NCI-H446 (cell line): ENCODE data around the gene MEF2D.

Source experiments
- DNase-seq, 2 experiments: peaks; one replicate each; lab custom pipeline; 2025; lab: John Stamatoyannopoulos, UW

MEF2D gene

DNA sequence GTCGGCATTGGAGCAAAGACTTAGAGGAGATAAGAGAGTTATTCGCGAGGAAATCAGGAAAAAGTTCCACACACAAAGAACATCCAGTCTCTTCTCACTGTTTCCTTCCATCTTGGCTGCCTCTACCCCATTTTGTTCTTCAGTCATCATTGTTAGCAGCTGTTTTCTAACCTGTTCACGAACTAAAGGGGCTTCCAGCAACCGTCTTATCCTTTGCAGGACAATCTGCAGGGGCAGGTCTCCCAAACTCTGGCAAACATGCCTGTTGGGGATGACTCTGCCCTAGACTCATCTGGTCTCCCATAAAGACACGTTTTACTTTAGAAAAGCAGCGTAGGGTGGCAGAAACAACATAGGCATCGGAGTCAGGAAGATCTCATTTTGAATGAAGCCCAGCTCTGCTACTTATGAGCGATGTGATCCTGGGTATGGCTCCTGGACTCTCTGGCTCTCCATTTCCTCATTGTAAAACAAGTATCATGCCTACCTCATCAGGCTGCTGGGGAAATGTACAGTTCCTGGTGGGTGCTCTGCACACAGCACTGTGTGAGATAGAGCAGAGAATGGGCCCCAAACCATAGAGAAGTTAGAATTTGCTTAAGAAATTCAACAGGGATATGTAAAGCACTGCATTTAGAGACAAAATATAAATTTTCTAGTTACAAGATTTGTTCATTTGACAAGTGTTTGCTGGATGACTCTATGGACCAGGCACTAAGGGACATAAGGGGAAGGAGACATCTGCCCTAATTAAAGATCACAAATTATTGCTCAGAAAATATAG, 59.7 kb downstream of the MEF2D start:
- DNase-seq = no peak

DNA sequence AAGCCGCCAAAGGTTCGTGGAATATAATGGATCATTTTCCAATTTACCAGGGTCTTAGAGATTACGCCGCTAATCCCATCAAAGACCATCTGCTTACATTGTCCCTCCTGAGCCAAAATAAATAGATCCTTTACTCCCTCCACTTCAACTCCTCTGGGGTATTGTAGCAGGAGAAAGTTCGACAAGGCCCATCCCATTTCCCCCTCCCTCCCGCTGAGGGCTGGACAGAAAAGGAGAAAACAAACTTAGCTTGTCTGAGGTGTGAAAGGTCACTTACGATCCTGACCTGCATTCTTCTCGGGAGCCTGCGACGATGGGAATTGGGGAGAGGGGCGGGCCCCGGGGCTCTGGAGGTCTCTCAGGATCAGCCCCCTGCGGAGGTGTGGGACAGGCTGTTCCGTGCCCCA, 60.8 kb downstream of the MEF2D start:
- peak in 1 of 2 experiments; percentile 22 for DNase-seq

DNA sequence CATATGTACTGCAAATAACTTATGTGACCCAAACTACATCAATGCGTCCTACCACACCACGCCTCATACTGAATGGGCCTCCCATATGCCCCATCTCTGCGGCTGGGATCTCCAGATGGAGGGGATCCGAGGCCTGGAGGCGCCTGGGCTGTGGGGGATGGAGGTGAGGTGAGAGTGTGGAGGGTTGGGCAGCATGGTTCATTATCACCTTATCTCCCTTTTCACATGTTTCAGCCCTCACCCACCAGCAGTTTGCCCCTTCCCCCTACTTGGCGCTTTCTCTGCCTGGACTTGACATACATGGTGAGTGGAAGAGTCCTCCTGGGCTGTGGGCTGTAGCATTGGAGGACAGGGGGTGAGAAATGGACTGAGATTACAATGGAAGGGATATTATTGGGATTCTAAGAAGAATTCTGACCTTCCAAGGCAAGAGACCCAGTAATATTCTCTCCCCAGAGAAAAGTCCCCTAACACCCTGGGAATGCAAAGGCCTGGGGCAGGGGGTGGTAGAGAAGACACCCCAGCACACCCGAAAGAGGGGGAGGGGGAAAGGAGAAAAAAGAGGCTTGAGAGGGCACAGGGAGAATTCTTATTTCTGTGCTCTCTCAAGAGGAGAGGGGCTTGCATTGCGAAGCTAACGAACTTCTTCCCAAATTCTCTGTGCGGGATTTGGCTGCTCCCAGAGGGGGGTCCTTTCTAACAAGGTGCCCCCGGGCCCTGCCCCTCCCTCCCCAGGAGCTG, 61.4 kb downstream of the MEF2D start:
- DNase-seq = no peak

DNA sequence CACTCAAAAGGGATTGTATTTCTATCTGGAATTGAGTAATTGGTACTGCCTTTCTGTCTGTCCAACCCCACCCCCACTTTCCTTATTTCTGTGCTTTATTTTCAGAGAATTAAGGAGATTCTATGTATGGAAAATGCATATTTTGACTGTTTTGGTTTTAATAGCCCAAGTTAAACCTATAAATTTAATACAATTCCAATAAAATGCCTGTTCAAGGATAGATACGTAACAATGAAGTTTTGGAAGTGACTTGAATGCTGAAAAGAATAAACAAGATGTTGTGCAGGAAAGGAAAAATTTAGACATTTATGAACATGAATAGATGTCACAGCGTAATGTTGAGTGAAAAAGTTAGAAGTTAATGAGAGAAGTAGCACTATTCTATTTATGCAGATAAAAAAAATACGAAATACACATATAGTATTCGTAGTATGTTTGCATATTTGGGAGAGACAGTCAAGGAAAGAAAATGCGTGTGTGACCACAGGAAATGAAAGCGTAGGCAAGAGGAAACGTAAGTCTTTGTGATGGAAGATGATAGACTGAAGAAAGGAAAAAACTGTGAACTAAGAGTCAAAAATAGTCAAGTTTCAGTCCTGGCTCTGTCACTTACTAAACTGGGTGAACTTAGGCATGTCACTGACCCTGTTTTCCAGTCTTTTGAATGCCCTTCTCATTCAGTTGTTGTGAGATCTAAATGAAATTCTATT, 62.1 kb downstream of the MEF2D start:
- no peak for DNase-seq

DNA sequence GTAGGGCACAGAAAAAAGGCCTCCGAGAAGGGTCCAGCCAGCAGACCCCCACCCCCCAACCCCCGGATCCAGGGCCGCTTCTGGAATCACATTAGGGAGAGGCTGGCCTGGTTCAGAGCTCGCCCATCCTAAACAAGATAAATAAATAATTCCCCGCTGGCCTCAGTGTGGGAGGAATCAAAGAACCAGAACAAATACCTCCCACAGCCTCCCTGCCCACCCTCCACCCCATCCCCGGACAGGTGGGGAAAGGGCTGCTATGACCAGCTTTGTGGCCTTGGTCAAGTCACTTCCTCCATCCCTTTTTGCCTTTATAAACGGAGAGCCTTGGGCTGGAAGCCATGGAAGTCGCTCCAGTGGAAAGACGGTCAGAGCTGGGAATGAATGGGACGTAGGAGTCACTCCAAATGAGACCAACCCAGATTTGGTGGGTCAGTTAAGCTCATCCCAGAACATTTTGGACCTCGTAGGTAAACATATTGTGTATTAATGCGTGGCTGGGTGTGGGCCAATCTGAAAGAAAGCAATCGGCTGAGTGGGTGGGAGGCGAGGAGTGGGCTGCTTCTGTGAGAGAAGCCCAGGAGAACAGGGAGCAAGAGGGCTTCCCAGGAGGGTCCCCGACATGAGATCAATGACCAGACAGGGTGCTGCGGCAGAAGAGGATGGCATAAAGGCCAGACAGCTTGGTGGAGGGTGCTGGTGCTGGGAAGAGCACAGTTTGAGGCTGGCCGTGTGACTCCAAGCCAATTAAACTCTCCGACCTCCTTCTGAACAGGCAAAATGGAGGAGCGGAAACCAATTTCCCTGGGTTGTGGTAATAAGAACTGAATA, 63.3 kb downstream of the MEF2D start:
- DNase-seq = no peak

DNA sequence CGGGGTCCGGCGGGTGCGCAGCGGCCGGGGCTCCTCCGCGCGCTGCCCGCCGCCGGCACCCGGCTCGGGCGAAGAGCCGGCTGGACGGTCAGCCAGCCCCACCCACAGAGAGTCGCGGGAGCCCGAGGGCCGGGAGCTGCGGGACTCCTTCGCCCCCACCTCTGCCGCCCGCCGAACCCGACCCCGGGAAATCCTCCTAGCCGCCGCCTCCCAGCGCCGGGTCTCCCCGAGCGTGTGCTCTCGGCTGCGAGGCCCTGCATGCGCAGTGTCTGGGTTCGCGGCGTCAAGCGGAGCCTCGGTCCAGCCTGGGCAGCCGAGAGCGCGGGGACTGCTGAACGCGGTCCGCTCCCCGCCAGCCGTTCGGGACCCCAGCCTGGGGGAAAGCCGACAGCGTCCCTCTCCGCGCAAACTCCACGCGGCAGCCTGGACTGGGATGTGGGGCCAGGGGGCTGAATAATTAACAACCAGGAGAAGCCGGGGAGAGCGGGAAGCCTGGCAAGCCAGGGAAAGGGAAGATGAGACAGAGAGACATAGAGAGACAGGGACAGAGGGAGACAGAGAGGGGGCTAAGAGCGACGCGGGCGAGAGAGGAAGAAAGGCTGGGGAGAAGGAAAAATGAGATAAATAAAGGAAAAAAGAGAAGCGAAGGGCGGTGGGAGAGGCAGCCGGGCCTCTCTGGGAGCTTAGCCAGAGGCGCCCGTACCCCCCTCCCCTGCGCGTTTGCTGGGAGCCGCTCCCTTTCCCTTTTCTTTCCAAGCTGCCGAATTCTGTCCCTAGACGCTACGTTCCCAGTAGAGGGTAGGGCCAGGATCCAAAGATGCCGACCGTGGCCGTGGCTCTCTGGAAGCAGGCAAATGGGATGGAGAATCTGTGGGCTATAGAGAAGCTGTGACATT, 64.2 kb downstream of the MEF2D start:
- peak in 1 of 2 experiments; percentile 21 for DNase-seq

DNA sequence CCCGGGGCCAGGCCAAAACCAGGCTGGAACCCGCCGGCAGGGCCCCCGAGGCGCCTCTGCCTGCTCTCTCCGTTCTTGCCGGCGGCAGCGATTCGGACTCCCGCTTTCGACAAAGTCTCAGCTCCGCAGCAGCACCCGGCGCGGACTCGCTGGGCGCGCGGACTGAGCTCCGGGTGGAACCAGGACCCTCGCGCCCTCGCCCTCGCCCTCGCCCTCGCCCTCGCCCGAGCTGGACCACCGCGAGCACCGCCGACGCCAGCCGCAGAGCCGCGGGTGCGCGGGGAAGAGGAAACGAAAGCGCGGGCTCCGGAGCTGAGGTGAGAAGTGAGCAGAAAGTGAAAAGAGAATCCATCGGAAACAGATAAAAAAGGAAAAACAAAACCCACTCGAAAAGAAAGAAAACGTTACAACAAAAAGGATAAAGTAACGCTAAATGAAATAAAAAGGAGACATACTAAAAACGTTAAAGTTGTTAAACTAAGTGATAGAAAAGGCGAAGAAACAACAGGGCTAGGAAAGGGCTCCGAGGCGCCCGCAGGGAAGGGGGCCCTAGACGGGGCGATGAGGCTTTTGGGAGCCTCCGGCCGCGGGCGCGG, 64.9 kb downstream of the MEF2D start:
- no peak for DNase-seq

DNA sequence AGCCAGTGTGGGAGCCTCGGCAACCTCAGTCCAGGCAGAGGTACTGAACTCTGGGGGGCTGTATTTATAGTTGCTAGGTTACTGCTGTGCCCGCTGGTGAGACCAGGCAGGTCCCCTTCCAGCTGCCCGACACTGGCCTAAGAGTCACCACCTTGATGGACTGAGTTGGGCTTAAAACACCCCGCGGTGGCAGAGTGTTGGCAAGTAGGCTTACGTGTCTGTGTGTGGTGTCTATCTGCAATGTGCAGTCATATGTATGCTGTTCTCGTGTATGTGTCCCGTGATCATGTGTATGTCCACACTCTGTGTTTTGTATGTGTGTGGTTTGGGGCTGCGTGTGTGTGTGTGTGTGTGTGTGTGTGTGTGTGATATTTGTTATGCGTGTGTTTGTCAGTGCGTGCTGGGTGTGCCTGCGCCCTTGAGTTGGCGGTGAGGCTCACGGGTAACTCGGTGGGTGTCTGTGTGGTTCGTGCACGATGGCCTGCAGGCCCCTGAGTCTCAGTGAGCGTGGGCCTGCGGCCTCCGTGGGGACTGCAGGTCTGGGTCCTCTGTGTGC, 65.5 kb downstream of the MEF2D start:
- no peak for DNase-seq

DNA sequence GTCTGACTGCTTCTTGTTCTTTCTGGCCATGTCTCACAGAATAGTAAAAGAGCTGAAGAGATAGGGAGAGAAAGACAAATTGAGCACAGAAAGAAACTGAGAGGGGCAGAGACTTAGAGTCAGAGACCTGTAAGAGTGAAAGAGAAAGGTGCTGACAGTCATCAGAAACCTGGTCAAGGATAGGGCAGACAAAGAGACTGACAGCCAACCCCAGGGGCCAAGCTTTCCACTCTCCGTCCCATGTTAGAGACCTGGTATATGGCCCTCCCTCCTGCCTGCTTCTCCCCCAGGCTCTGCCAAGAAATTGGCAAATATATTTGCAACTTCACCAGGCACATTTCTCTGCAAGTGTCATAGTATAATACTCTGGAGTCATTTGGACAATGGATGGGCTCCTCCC, 67.0 kb downstream of the MEF2D start:
- no peak for DNase-seq

DNA sequence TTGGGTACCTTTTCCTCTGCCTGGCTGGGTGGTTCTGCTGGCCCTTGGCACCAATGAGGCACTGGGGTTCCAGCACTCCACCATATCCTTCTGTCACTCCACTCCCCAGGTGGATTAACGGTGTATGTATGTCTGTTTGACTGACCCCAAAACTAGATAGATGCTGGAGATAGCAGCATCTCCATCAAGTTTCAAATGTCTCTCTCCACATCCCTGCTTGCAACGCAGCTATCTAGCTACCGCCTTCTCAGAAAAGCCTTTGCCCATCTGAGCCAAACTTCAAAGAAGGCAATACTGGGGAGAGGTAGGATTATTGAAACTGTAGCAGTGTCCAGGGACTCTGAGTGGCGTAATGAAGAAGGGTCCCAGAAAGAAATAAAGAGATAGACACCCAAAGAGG, 67.5 kb downstream of the MEF2D start:
- DNase-seq = no peak

DNA sequence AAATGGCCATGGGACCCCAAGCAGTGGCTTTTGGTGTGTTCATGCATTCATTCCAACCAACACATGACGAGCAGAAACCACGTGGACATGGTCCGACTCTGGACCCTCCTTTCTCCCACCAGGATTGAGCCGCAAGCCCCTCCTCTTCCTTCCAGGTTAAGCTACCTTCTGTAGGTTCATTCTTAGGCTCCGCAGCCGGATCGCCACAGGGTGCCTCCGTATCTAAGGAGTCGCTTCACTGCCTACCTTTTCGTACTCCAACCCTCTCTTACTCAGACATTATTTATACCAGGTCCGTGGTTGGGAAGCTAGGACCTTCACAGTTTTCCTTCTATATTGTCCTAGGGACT, 67.9 kb downstream of the MEF2D start:
- DNase-seq = no peak

DNA sequence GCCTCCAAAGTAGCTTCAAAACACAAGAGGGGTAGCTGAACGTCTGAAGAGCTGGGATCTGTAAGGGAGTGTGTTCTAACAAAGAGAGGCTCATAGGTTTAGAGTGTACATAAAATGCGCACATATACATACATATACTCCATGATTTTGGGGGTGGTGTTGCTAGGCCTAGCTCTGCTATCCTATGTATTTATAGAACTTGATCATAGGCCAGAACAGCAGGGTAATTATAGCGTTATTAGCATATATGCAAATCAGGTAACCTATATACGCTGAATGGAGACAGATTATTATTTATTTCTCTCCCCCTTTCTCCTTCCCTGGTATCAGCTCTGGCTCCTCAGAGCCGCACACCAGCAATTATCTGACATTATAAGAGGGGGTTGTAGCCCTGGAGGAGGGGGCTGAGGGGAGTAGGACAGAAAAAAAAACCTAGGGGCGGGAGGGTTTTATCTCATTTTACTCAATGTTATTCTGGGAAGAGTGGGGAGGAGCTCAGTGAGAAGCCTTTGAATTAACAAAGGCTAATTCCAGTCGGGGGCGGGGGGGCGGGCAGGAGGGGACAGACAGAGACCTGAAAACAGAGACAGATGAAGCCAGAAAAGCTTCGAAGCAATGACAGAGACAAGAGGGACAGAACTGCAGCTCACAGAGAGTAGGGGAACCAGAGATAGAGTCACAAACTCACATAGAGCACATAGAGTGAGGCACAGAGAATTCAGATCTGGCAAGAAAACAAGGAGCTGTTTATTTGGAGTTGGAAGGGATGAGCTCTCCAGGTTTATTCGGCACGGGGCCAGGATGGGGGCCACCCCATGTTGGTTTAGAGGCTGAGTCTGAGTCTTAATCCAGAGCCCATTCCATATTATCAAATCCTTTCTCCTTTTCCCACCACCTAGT, 68.6 kb downstream of the MEF2D start:
- no peak for DNase-seq

DNA sequence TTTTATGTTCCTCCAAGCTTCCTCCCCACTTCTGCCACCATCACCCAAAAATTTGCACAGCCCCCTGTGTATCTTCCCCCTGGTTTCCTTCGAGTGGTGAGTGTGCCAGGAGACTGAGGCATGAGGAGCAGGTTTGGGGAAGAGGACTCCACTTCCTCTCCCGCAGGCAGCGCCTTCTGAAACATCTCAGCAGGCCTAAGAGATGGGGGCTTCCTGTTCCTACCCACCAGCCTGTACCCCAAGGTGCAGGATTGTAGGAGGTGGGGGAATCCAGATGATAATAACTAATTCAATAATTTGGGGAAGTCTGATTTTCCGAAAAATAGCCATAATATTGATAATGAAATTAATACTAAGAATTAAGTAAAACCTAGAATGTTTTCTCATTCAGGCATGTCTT, 69.2 kb downstream of the MEF2D start:
- DNase-seq = no peak

DNA sequence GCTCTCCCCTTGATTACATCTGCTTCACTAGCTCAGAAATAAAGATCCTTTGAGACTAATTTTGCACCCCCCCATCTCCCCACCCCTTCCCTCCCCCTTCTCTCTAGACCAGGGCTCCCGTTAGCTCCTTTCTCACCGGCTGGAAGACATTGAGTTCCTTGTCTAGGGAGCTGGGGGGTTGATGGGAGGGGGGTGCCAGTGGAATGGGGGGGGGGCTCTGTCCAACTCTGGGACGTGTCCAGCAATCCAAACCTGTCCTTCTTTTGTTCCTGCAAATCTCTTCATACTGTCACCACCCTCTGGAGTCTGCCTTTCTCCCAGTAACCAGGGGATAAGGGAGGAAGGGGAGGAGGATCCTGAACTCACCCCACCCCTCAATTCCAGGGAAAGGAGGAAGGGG, 69.7 kb downstream of the MEF2D start:
- no peak for DNase-seq

DNA sequence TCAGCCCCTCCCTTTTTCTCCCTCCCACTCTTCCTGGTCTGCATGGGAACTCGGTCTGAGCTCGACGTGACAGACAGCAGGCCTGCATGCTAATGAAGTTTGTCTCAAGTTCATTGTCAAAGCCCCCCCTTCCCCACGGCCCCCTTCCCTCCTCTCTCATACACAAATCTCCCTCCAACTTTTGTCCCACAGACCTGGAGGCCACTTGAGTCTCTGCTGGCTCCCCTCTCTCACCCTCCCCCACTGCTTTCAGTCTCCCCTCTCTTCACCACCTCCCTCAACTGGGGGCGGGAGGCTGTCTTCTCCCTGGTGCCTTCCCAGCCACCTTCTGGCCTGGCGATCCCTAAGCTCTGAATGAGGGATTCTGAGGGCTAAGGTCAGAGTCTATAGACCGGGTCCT, 70.3 kb downstream of the MEF2D start:
- no peak for DNase-seq

DNA sequence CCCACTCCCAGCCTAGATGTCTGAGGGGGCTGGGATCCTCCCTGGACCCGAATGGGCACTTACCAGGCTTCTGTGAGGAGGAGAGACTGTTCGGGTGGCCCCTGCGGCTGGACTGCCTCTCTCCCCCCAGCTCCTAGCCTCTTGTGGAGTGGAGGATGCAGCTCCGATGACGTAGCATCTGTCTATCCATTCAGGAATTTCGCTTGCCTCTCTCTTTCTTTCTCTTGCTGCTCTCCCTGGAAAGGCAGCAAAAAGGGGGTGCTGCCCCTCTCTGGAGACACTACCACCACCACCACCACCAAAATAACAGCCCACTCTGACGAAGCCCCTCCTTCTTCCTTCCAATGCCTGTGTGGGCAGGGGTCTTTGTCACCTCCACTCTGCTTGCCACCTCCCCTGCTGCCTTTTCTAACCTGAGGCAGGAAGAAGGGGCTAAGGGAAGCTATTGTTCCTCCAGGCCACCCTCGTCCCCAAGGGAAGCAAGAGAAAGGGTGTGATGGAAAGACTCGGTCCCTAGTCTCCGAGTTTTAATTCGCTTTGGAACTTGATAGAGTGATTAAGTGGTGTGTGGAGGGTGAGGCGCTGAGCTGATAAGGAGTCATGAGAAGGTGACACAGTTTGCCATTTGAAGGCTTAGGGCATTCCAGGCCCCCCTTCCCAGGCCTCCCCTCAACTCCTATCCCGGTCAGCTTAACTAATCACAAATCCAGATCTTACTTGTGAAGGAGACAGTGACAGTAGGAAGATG, 71.1 kb downstream of the MEF2D start:
- no peak for DNase-seq

DNA sequence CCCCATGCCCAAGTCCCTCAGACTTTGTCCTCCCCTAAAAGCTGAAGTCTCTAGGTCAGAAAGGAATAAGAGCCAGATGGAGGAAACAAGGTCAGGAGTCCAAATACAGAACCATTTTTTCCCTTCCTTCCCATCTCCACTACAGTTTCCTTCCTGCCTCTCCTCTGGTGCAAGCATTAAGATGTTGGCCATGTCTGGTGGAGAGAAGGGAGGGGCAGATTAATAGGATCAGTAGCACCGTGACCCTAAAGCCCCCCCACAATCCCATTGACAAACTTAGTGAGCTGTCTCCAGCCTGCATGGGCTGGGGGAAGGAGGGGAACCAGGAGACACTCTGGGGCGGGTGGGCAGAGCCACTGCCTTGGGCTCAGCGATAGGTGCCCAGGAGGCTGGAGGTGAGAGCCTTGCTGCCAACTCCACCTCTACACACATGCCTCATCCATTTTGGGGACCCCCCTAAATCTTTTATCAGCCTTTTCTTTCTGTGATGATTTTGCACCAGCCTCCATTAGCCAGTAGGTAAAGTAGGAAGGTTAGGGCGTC, 71.8 kb downstream of the MEF2D start:
- no peak for DNase-seq

DNA sequence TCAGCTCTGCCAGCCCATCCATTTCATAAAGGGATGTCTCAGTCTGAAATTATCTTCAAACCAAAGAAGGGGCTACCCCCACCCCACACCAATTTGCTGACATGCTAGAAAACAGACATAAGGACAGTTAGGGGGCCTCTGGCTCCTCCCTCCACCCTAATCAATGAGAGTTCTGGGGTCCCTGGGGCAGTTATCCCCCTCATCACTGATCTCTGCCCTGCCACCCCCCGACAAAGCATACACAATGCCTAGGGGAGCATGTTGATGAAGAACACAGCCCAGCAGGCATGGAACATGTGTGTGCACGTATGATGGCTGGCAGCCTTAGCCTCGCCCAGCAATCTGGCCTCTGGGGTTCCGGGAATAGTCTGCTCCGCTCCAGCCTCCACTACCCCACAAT, 72.6 kb downstream of the MEF2D start:
- DNase-seq = no peak
